Measurements from ENCODE around the gene RANBP10. TPM values are rescaled to one million over a fixed set of nuclear protein-coding genes. Genes with fewer than 3 reads are reported as not detected.

RANBP10 gene
- total RNA-seq, 1 experiment from 2014 or later: 10.7 TPM

DNA sequence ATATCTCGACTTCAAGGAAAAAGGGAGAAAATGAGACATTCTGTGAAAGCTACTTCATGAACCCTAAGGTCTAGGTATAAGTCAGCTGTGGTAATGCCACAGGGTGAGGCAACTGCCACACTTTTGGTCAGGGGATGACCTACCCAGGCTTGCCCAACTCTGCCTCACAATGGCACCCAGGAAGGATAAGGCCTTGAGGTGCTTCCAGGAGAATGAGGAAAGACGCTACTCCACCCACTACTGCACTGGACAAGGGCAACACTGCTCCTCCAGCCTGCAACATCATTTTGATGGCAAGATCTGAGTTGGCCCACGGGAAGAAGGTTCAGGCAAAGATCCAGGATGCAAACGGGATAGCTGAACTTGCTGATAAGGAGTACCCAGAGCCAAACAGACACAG lies 65.2 kb downstream of the RANBP10 start:
- H3K9me2 ChIP-seq (replicated peaks; ENCODE audit: insufficient read depth, low read length): no peaks in the 10 kb centered on the region
- no peaks in the 10 kb centered on the region for H4K20me1 ChIP-seq (ENCODE audit: insufficient read depth, low read depth, low read length)
- no peaks in the 10 kb centered on the region for H3K27me3 ChIP-seq (ENCODE audit: low read length)
- H3K9me3 ChIP-seq (ENCODE audit: low read length): no peaks in the 10 kb centered on the region
- no peak overlapping the region for H3K4me2 ChIP-seq (ENCODE audit: low read depth, low read length, poor library complexity, severe bottlenecking)
- no peak overlapping the region for H3K4me3 ChIP-seq (ENCODE audit: low read length)
- no peak overlapping the region for H3K27ac ChIP-seq (ENCODE audit: low read length)
- H3K79me2 ChIP-seq (ENCODE audit: low read length): no peaks in the 10 kb centered on the region
- no peak for DNase-seq
- H3K9ac ChIP-seq (ENCODE audit: low read length): no peak overlapping the region
- H3K4me1 ChIP-seq (ENCODE audit: low read length): no peaks in the 10 kb centered on the region
- no peaks in the 10 kb centered on the region for H3K36me3 ChIP-seq (ENCODE audit: insufficient read depth, low read length)
- H2AFZ ChIP-seq (ENCODE audit: low read length): no peak overlapping the region

DNA sequence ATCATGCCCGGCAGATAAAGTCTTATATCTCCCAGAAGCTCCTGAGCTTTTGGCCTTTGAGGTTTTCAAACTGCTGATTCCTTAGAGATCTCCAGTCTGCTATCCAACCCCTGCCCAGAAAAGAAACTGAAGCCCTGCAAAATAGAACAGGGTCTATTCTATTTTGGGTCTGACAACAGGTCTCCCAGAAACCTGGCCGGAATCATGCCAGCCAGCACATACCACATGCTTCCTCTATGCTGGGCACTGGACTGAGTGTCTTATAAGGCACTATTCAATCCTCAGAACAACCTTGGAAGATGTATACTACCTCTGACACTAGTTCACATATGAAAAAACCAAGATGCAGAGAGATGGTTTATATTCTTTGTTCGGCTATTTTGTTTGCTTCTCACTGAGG lies 66.0 kb downstream of the RANBP10 start:
- Histone ChIP-seq H3K27me3 (ENCODE audit: low read length) (no peaks in the 10 kb centered on the region), H3K4me3 (ENCODE audit: low read length) (no peak overlapping the region), H3K9me2 (replicated peaks; ENCODE audit: insufficient read depth, low read length) (no peaks in the 10 kb centered on the region), H3K4me2 (ENCODE audit: low read depth, low read length, poor library complexity, severe bottlenecking) (no peak overlapping the region), H4K20me1 (ENCODE audit: insufficient read depth, low read depth, low read length) (no peaks in the 10 kb centered on the region), H3K36me3 (ENCODE audit: insufficient read depth, low read length) (no peaks in the 10 kb centered on the region), H3K4me1 (ENCODE audit: low read length) (no peaks in the 10 kb centered on the region), H2AFZ (ENCODE audit: low read length) (no peak overlapping the region), H3K27ac (ENCODE audit: low read length) (no peak overlapping the region), H3K9ac (ENCODE audit: low read length) (no peak overlapping the region), H3K79me2 (ENCODE audit: low read length) (no peaks in the 10 kb centered on the region), H3K9me3 (ENCODE audit: low read length) (no peaks in the 10 kb centered on the region)
- no peak for DNase-seq

DNA sequence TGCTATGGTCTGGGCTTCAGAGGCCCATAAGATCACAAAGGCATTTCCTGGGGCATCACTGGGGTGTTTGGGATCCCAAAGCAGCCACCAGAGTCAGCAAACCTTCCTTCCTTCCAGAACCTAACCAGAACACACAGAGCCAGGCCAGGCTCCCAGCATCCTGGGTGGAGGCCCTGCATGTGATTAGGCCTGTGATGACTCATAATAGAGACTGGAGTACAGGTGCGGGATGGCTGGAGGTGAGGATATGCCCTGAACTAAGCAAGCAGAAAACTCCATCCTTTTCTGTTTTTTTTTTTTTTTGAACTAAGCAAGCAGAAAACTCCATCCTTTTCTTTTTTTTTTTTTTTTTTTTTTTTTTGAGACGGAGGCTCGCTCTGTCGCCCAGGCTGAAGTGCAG lies 69.5 kb downstream of the RANBP10 start:
- no peak overlapping the region for H3K9ac ChIP-seq (ENCODE audit: low read length)
- H3K9me2 ChIP-seq (replicated peaks; ENCODE audit: insufficient read depth, low read length): no peaks in the 10 kb centered on the region
- no peaks in the 10 kb centered on the region for H3K27me3 ChIP-seq (ENCODE audit: low read length)
- H3K4me2 ChIP-seq (ENCODE audit: low read depth, low read length, poor library complexity, severe bottlenecking): no peak overlapping the region
- no peak overlapping the region for H3K4me3 ChIP-seq (ENCODE audit: low read length)
- H2AFZ ChIP-seq (ENCODE audit: low read length): no peak overlapping the region
- H4K20me1 ChIP-seq (ENCODE audit: insufficient read depth, low read depth, low read length): no peaks in the 10 kb centered on the region
- no peaks in the 10 kb centered on the region for H3K9me3 ChIP-seq (ENCODE audit: low read length)
- no peaks in the 10 kb centered on the region for H3K4me1 ChIP-seq (ENCODE audit: low read length)
- no peaks in the 10 kb centered on the region for H3K79me2 ChIP-seq (ENCODE audit: low read length)
- H3K27ac ChIP-seq (ENCODE audit: low read length): no peak overlapping the region
- DNase-seq: no peak
- no peaks in the 10 kb centered on the region for H3K36me3 ChIP-seq (ENCODE audit: insufficient read depth, low read length)

DNA sequence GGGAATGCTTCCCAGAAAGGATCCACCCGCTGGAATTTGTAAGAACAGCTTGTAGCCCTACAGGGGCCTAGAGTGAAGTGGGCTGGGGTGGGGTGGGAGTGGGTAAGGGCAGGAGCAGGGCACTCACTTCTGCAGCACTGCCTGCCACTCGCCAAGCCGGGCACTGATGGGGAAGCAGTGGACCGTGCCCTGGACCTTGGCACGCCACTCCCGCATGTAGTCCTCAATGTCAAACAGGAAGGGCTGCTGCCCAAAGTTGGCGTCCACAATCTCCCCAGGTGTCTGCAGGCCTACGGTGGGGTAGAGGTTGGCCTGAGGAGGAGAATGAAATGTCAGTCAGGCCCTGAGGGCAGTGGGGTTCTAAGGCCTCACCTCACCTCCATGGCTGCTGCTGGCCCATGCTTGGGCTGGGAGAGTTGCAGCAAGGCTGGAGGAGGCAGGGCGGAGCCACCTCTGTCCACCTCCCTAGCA lies 71.6 kb downstream of the RANBP10 start:
- no peaks in the 10 kb centered on the region for H3K36me3 ChIP-seq (ENCODE audit: insufficient read depth, low read length)
- H2AFZ ChIP-seq (ENCODE audit: low read length): no peak overlapping the region
- no peak overlapping the region for H3K27ac ChIP-seq (ENCODE audit: low read length)
- no peak for DNase-seq
- H3K9ac ChIP-seq (ENCODE audit: low read length): no peak overlapping the region
- H3K4me2 ChIP-seq (ENCODE audit: low read depth, low read length, poor library complexity, severe bottlenecking): no peak overlapping the region
- no peaks in the 10 kb centered on the region for H3K4me1 ChIP-seq (ENCODE audit: low read length)
- no peaks in the 10 kb centered on the region for H3K9me2 ChIP-seq (replicated peaks; ENCODE audit: insufficient read depth, low read length)
- no peak overlapping the region for H3K4me3 ChIP-seq (ENCODE audit: low read length)
- H3K9me3 ChIP-seq (ENCODE audit: low read length): no peaks in the 10 kb centered on the region
- H4K20me1 ChIP-seq (ENCODE audit: insufficient read depth, low read depth, low read length): no peaks in the 10 kb centered on the region
- H3K27me3 ChIP-seq (ENCODE audit: low read length): no peaks in the 10 kb centered on the region
- H3K79me2 ChIP-seq (ENCODE audit: low read length): no peaks in the 10 kb centered on the region

DNA sequence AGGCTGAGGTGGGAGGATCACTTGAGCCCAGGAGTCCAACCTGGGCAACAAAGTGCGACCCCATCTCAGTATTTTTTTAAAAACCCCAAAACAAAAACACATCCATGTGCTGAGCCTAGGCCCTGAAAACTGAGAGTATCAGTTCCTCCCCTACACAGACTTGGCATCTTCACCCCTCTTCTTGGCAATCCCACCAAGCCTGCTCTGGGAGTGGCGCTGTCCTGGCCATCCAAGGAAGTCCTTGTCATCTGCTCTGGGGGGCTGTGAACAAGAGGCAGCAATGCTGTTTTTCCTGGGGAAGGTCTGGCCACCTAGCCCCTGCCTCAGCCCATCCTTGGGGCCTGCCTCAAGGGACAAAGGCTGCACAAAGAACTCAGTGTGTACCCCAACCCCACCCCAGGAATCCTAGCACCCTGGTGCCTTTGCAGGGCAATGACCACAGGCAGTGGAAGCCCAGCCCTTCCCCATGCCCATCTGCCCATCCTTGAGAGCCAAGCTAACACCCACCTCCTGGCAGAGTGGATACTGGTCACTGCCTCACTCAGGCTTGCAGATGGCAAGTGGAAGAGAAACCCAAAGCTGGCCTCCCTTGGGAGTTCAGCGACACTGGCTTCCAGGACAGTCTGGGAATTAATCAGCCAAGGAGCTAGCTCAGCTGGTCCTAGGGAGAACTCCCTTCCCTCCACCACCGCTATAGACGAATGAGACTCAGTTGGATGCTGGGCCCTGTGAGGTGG lies 72.5 kb downstream of the RANBP10 start:
- Histone ChIP-seq H3K27ac (ENCODE audit: low read length) (no peak overlapping the region), H3K4me2 (ENCODE audit: low read depth, low read length, poor library complexity, severe bottlenecking) (no peak overlapping the region), H3K9ac (ENCODE audit: low read length) (no peak overlapping the region), H2AFZ (ENCODE audit: low read length) (no peak overlapping the region), H3K4me3 (ENCODE audit: low read length) (no peak overlapping the region), H3K9me2 (replicated peaks; ENCODE audit: insufficient read depth, low read length) (no peaks in the 10 kb centered on the region), H3K4me1 (ENCODE audit: low read length) (no peaks in the 10 kb centered on the region), H3K9me3 (ENCODE audit: low read length) (no peaks in the 10 kb centered on the region), H3K36me3 (ENCODE audit: insufficient read depth, low read length) (no peaks in the 10 kb centered on the region), H3K79me2 (ENCODE audit: low read length) (no peaks in the 10 kb centered on the region), H3K27me3 (ENCODE audit: low read length) (no peaks in the 10 kb centered on the region), H4K20me1 (ENCODE audit: insufficient read depth, low read depth, low read length) (no peaks in the 10 kb centered on the region)
- DNase-seq: no peak

DNA sequence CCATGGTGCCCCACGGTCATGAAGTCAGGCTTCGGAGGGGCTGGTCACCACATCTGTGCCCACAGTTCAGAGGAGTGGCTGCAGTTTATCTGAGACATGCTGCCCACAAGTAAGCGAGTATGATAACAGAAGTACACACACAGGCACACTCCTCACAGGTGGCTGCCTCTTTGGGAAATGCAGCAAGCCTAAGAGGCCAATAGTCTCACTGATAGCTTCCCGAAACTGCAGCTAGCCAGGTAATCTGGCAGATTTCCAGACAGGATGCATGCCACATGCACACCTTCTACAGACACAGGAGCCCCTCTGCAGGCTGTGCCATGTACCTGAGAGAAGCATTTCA lies 74.6 kb downstream of the RANBP10 start:
- no peaks in the 10 kb centered on the region for H3K4me1 ChIP-seq (ENCODE audit: low read length)
- no peaks in the 10 kb centered on the region for H3K36me3 ChIP-seq (ENCODE audit: insufficient read depth, low read length)
- no peak overlapping the region for H2AFZ ChIP-seq (ENCODE audit: low read length)
- no peak overlapping the region for H3K4me2 ChIP-seq (ENCODE audit: low read depth, low read length, poor library complexity, severe bottlenecking)
- no peaks in the 10 kb centered on the region for H3K9me2 ChIP-seq (replicated peaks; ENCODE audit: insufficient read depth, low read length)
- no peaks in the 10 kb centered on the region for H4K20me1 ChIP-seq (ENCODE audit: insufficient read depth, low read depth, low read length)
- H3K9ac ChIP-seq (ENCODE audit: low read length): no peak overlapping the region
- H3K79me2 ChIP-seq (ENCODE audit: low read length): no peaks in the 10 kb centered on the region
- no peak for DNase-seq
- H3K27ac ChIP-seq (ENCODE audit: low read length): no peak overlapping the region
- no peaks in the 10 kb centered on the region for H3K9me3 ChIP-seq (ENCODE audit: low read length)
- no peaks in the 10 kb centered on the region for H3K27me3 ChIP-seq (ENCODE audit: low read length)
- H3K4me3 ChIP-seq (ENCODE audit: low read length): no peak overlapping the region

DNA sequence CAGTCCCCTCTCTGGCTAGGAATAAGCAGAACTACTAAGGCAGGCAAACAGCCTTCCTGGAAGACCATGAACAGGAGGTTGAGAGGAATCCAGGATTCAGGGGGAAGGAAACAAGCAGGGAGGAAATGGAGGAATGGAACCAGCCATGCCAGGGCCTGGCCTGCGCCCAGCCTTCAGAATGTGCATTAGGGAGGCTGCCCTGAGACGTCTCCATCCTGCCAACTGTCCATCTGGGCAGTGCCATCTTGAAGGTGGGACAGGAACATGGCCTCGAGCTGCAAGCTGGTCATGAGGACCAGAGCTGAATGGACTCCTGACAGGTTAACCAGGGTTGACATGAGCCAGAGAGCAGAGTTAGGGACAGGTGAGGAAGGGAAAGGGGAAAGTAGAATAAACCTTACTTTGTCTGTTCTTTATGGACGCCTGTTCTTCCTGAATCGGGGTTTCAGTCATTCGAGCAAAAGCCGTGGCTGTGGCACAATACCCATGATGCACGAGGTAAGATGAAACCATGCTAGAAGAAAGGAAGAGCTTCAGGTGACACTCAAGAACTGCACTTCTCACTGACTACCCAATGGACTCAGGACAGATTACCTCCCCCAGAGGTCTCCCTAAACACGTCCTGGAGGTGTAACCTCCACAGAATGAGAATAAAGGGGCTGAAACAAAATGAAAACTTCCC lies 75.1 kb downstream of the RANBP10 start:
- no peaks in the 10 kb centered on the region for H3K79me2 ChIP-seq (ENCODE audit: low read length)
- H4K20me1 ChIP-seq (ENCODE audit: insufficient read depth, low read depth, low read length): no peaks in the 10 kb centered on the region
- no peaks in the 10 kb centered on the region for H3K36me3 ChIP-seq (ENCODE audit: insufficient read depth, low read length)
- H3K4me1 ChIP-seq (ENCODE audit: low read length): no peaks in the 10 kb centered on the region
- no peak overlapping the region for H3K4me2 ChIP-seq (ENCODE audit: low read depth, low read length, poor library complexity, severe bottlenecking)
- no peaks in the 10 kb centered on the region for H3K9me2 ChIP-seq (replicated peaks; ENCODE audit: insufficient read depth, low read length)
- H3K4me3 ChIP-seq (ENCODE audit: low read length): no peak overlapping the region
- H3K27me3 ChIP-seq (ENCODE audit: low read length): no peaks in the 10 kb centered on the region
- no peak overlapping the region for H2AFZ ChIP-seq (ENCODE audit: low read length)
- no peak for DNase-seq
- H3K9me3 ChIP-seq (ENCODE audit: low read length): no peaks in the 10 kb centered on the region
- H3K27ac ChIP-seq (ENCODE audit: low read length): no peak overlapping the region
- H3K9ac ChIP-seq (ENCODE audit: low read length): no peak overlapping the region

DNA sequence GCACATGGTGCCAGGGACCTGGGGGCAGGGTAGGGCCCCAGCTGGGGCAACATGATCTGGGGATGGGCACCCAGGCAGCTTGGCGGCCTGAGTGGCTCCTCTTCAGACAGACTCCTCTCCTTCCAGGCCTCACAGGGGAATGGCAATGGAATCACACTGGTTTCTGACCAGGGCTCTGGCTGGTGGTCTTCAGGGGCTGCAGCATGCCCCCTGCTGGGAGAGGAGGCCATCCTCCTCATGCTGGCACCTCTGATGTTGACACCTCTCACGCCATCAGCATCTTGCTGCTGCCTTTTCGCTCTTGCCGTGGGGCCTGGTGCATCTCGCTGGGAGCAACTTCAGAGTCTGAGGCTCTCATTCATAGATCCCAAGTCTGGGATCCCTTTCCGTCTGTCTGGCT lies 76.0 kb downstream of the RANBP10 start:
- no peaks in the 10 kb centered on the region for H3K36me3 ChIP-seq (ENCODE audit: insufficient read depth, low read length)
- no peaks in the 10 kb centered on the region for H3K27me3 ChIP-seq (ENCODE audit: low read length)
- H3K4me3 ChIP-seq (ENCODE audit: low read length): no peak overlapping the region
- no peaks in the 10 kb centered on the region for H3K4me1 ChIP-seq (ENCODE audit: low read length)
- DNase-seq: no peak
- H3K9ac ChIP-seq (ENCODE audit: low read length): no peak overlapping the region
- H3K79me2 ChIP-seq (ENCODE audit: low read length): no peaks in the 10 kb centered on the region
- H4K20me1 ChIP-seq (ENCODE audit: insufficient read depth, low read depth, low read length): no peaks in the 10 kb centered on the region
- H3K9me2 ChIP-seq (replicated peaks; ENCODE audit: insufficient read depth, low read length): no peaks in the 10 kb centered on the region
- H2AFZ ChIP-seq (ENCODE audit: low read length): no peak overlapping the region
- no peak overlapping the region for H3K27ac ChIP-seq (ENCODE audit: low read length)
- H3K4me2 ChIP-seq (ENCODE audit: low read depth, low read length, poor library complexity, severe bottlenecking): no peak overlapping the region
- no peaks in the 10 kb centered on the region for H3K9me3 ChIP-seq (ENCODE audit: low read length)
